ENCODE measurements around the gene TOP2A. TPM values are rescaled to one million over a fixed set of nuclear protein-coding genes. Genes with fewer than 3 reads are reported as not detected.
"Not testable (repeated sequence)": the region's sequence is repeated elsewhere in the genome, so short reads cannot be mapped to it uniquely, and the experiment has no call there.

The TOP2A gene
- total RNA-seq, 4 donors from 2014 or later: 5.7 to 11.9 (median 8.2) TPM

DNA sequence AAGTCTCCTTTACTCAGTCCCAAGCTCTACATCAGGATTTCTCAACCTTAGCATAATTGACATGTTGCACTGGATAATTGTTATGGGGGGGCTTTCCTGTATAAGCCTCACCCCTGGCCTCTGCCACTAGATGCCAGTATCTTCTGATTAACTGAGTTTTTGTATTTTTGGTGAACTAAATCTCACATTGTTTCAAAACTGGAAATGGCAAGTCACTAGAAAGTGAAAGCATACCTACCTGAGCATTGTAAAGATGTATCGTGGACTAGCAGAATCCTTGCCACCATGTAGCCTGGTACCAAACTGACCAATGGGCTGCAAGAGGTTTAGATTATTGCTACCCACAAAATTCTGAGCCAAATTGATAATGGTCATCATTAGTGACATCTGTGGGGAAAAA lies 15.0 kb downstream of the TOP2A start:
- no peak overlapping the region for H3K4me3 ChIP-seq (ENCODE audit: low read depth, poor library complexity, severe bottlenecking)
- intact Hi-C loops (cut with DNase I; ENCODE audit: low total_unique reads): no loop called here
- no peak for DNase-seq (ENCODE audit: low spot score in 2 of 2)
- WGBS, 2 donors: 88 to 100% methylated on average over 1 of the region's 1 CpG
- no peak for TF ChIP-seq POLR2A (IDR thresholded peaks at IDR 0.05)
- TF ChIP-seq, protein P1, sequence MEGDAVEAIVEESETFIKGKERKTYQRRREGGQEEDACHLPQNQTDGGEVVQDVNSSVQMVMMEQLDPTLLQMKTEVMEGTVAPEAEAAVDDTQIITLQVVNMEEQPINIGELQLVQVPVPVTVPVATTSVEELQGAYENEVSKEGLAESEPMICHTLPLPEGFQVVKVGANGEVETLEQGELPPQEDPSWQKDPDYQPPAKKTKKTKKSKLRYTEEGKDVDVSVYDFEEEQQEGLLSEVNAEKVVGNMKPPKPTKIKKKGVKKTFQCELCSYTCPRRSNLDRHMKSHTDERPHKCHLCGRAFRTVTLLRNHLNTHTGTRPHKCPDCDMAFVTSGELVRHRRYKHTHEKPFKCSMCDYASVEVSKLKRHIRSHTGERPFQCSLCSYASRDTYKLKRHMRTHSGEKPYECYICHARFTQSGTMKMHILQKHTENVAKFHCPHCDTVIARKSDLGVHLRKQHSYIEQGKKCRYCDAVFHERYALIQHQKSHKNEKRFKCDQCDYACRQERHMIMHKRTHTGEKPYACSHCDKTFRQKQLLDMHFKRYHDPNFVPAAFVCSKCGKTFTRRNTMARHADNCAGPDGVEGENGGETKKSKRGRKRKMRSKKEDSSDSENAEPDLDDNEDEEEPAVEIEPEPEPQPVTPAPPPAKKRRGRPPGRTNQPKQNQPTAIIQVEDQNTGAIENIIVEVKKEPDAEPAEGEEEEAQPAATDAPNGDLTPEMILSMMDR (IDR thresholded peaks at IDR 0.05): no peak

DNA sequence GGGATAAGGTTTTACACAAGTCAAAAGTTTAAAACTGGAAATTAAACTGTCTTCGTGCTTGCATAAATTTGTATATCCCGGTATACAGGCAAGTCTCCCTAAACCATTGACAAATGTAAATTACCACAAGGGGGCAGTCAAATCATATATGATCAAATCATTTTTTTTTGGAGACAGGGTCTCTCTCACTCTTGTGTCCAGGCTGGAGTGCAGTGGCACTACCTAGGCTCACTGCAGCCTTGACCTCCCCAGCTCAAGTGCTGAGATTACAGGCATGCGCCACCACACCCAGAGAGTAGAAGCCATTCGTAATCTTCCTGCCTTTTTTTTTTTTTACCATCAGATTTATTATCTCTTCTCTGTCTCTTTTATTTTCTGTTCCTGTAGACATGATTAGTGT lies 18.5 kb downstream of the TOP2A start:
- no peak for DNase-seq (ENCODE audit: low spot score in 2 of 2)
- TF ChIP-seq, protein P1 (IDR thresholded peaks at IDR 0.05): no peak
- no peak for TF ChIP-seq POLR2A (IDR thresholded peaks at IDR 0.05)
- WGBS, 2 donors: 47 to 53% methylated on average over 4 of the region's 4 CpGs
- H3K4me3 ChIP-seq (ENCODE audit: low read depth, poor library complexity, severe bottlenecking): no peak overlapping the region
- intact Hi-C loops (cut with DNase I; ENCODE audit: low total_unique reads): no loop called here

DNA sequence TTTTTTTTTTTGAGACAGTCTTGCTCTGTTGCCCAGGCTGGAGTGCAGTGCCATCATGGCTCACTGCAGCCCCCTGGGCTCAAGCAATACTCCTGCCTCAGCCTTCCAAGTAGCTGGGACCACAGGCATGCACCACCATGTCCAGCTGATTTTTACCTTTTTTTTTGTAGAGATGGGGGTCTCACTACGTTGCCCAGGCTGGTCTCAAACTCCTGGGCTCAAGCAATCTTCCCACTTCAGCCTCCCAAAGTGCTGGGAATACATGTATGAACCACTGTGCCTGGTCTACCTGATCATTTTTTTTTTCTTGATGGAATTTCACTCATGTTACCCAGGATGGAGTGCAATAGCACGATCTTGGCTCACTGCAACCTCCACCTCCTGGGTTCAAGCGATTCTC lies 31.1 kb downstream of the TOP2A start:
- 95% methylated on average over 3 of the region's 3 CpGs for WGBS, 2 donors

DNA sequence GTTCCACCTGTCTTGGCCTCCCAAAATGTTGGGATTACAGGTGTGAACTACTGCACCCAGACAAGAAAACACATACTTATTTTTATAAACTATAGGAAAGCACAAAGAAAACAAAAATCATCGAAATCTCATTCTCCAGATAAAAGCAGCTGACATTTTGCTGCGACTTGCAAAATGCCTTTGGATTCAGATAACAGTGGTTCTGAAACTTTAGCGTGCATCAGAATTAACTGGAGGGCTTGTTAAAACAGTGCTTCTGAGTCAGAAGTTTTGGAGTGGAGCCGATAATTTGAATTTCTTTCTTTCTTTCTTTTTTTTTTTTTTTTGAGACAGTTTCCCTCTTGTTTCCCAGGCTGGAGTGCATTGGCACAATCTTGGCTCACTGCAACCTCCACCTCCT lies 35.4 kb downstream of the TOP2A start:
- intact Hi-C loops (cut with DNase I; ENCODE audit: low total_unique reads): no loop called here

More for the DNA sequence above, 31.1 kb downstream of the TOP2A start:
- H3K4me3 ChIP-seq (ENCODE audit: low read depth, poor library complexity, severe bottlenecking); DNase-seq (ENCODE audit: low spot score in 2 of 2); intact Hi-C loops (cut with DNase I; ENCODE audit: low total_unique reads): not testable (repeated sequence)

DNA sequence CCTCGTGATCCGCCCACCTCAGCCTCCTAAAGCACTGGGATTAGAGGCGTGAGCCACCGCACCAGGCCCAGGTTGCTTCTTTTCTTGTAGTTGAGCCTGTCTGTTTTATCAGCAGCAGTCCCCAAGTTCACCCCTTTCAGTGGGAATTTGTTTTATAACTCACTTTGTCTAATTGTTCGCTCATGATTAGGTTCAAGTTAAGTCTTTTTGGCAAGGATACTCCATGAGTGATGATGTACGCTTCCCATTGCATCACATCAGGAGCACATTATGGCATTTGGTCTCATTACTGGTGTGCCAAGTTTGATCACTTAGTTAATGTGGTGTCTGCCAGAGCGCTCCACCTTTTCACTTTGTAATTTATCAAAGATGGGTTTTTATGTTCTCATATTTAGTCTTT lies 38.7 kb downstream of the TOP2A start:
- DNase-seq (ENCODE audit: low spot score in 2 of 2): no peak
- TF ChIP-seq POLR2A (IDR thresholded peaks at IDR 0.05): no peak
- TF ChIP-seq, protein P1 (IDR thresholded peaks at IDR 0.05): no peak
- H3K4me3 ChIP-seq (ENCODE audit: low read depth, poor library complexity, severe bottlenecking): no peak overlapping the region
- intact Hi-C loops (cut with DNase I; ENCODE audit: low total_unique reads): no loop called here
- 84 to 93% methylated on average over 7 of the region's 7 CpGs for WGBS, 2 donors

More for the DNA sequence above, 35.4 kb downstream of the TOP2A start:
- no peak overlapping the region for H3K4me3 ChIP-seq (ENCODE audit: low read depth, poor library complexity, severe bottlenecking)
- no peak for DNase-seq (ENCODE audit: low spot score in 2 of 2)
- TF ChIP-seq, protein P1 (IDR thresholded peaks at IDR 0.05): no peak
- no peak for TF ChIP-seq POLR2A (IDR thresholded peaks at IDR 0.05)
- WGBS, 2 donors: 42 to 64% methylated on average over 4 of the region's 4 CpGs

DNA sequence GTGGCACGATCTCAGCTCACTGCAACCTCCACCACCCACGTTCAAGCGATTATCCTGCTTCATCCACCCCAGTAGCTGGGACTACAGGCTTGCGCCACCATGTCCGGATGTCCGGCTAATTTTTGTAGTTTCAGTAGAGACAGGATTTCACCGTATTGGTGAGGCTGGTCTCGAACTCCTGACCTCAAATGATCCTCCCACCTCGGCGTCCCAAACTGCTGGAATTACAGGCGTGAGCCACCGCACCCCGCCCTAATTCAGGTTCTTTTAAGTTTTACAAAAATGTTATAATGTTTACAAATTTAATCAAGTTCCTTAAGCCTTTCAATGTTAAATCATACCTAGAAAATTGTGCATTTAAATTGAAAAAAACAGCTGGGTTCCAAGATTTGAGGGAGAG lies 39.9 kb downstream of the TOP2A start:
- no peak for TF ChIP-seq POLR2A (IDR thresholded peaks at IDR 0.05)
- TF ChIP-seq, protein P1 (IDR thresholded peaks at IDR 0.05): no peak
- DNase-seq (ENCODE audit: low spot score in 2 of 2): peak in 1 of 2 donors; percentile 53
- 82 to 88% methylated on average over 13 of the region's 13 CpGs for WGBS, 2 donors
- H3K4me3 ChIP-seq (ENCODE audit: low read depth, poor library complexity, severe bottlenecking): no peak overlapping the region
- intact Hi-C loops (cut with DNase I; ENCODE audit: low total_unique reads): no loop called here

DNA sequence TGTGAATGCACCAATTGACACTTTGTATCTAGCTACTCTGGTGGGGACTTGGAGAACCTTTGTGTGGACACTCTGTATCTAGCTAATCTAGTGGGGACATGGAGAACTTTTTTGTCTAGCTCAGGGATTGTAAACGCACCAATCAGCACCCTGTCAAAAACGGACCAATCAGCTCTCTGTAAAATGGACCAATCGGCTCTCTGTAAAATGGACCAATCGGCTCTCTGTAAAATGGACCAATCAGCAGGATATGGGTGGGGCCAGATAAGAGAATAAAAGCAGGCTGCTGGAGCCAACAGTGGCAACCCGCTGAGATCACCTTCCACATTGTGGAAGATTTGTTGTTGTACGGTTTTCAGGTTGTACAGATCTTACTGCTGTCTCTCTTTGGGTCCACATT lies 41.2 kb downstream of the TOP2A start:
- intact Hi-C loops (cut with DNase I; ENCODE audit: low total_unique reads); H3K4me3 ChIP-seq (ENCODE audit: low read depth, poor library complexity, severe bottlenecking): not testable (repeated sequence)
- WGBS, 2 donors: 77 to 87% methylated on average over 6 of the region's 6 CpGs
- DNase-seq (ENCODE audit: low spot score in 2 of 2): peak in 1 of 2 donors; percentile 9

DNA sequence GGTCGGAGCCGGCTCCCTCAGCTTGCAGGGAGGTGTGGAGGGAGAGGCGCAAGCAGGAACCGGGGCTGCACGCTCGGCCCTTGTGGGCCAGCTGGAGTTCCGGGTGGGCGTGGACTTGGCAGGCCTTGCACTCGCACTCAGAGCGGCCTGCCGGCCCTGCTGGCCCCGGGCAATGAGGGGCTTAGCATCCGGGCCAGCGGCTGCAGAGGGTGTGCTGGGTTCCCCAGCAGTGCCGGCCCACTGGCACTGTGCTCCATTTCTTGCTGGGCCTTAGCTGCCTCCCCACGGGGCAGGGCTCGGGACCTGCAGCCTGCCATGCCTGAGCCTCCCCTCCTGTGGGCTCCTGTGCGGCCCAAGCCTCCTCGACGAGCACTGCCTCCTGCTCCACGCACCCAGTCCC lies 41.9 kb downstream of the TOP2A start:
- 85 to 95% methylated on average over 8 to 15 of the region's 21 CpGs for WGBS, 2 donors
- intact Hi-C loops (cut with DNase I; ENCODE audit: low total_unique reads); H3K4me3 ChIP-seq (ENCODE audit: low read depth, poor library complexity, severe bottlenecking): not testable (repeated sequence)
- DNase-seq (ENCODE audit: low spot score in 2 of 2): peak in 1 of 2 donors; percentile 48
